Measurements from ENCODE around the gene STRADA. TPM values are rescaled to one million over a fixed set of nuclear protein-coding genes. Genes with fewer than 3 reads are reported as not detected.

The STRADA gene
- 19.3 and 35.8 TPM in 2 replicates for total RNA-seq

DNA sequence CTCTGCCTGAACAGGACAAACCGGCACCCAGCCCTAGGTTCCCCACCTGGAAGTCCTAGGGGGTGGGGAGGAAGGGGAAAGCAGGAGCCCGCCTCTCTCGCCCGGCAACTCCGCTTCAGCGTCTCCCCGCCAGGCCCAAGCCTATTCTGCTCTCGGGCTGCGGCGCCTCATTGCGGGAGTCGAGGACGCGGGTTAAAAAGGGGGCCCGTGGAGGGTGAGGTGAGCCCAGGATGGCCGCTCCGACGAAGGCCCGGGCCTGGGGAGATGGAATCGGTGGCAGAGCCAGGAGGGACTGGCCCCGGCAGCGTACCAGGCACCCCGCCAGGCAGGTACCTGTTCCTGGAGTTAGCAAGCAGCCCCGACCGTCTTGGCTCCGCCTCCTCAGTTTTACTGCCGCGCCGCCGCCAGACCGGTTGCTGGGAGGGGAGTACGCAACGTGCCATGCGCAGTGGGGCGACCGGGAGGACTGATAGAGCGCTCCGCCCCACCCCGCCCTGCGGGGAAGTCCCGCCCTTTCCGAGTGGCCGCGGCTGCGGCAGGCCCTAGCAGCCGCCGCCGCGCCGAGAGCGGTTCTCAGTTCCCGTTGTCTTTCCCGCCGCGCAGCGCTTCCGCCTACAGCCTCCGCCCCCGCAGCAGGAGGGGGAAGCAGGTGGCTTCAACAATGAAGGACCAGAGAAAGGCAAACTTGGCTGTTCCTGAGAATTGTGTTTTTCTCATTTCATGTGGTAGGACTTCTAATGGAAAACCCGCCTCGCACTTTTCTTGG lies at the start of gene STRADA:
STRADA (minus strand) TSS at position 392 of the 766 bp plus-strand sequence. CDS start 13,430 bp downstream, outside the sequence.

DNA sequence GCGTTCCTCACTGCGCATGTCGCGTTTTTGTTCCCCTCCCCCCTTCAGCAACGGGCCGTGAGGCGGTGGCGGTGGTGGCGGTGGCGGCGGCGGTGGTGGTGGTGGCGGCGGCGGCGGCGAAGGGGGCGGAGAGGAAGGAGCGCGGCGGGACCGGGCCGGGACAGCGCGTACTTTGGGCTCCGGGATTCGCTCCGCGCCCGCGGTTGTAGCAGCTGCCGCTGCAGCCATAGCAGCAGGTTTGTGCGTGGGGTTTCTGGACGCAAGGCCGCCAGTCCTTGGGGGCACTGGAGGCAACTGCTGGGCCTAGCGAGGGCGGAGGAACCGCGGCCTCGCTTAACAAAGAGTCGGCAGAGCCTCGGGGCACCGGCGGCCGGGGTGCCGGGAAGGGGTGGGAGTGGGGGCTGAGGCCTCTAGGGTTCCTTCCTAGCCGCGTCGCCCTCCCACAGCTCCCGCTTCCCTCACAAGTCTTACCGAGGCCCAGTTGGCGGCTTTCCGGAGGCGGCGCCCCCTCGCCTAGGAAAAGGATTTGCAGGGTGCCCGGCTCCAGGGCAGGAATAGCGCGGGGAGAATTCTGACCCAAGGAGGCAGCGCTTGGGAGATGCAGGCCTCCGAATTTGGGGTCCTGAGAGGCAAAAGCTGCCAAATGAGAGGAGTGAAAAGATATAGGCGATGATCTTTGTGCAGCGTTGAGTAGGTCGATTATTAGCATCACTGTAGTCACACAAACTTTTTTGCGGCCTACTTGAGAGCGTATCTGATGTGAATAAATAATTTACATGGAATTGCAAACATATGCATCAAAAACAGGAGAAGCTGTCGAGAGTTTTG lies 32.8 kb upstream of the STRADA start, which contains the start of gene DDX42:
DDX42 (plus strand) TSS at position 30 of the 828 bp plus-strand sequence. CDS start 12,880 bp downstream, outside the sequence.

GRCh38 chr17:63773272-63774140 lies 31.9 kb upstream of the STRADA start, which contains the start of gene CCDC47:
Gene CCDC47 (minus strand): TSS chr17:63773597. CDS start chr17:63766175, 7,422 bp downstream.

DNA sequence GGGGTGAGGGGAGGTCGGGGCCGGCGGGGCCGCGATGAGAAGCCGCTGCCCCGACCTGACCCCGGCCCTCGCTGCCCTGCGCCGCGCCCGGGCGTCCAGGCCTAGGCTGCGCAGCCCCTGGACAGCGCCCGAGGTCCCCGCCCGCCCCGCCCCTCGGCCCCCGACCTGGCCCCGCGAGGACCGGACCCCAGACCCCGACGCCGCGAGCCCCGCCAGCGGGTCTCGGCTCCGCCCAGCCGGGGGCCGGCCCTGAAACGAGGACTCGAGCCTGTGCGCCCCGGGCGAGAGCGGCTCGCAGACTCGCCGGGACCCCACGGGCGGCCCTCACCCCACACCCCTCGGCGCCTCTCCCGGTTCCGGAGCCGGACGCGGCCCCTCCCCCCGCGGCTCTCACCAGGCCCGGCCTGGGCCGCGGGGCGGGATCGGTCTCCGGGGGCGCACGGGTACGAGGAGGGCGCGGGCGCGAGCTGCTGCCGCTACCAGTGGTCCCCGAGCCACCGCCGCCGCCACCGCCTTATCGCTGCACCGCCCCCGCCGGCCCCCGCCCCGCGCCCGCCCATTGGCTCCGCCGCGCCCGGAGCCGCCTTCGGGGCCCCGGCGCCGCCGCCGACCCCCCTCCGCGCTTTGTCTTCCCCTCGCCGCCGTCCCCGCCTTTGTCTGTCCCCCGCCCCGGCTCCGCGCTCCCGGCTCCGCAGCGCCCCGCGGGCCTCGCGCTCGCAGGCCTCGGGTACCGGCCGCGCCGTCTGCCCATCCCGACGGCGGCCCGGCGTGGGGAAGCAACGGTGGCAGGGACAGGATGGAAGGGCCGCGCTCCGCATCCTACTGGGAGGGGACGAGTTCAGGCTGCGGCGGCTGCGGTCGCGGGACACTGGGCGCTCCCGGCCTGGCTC lies 41.7 kb downstream of the STRADA start, which contains the start of gene LIMD2:
LIMD2 (minus strand) TSS at position 488 of the 890 bp plus-strand sequence. CDS start 827 bp downstream, outside the sequence.

Other genes starting within 250 kb of the STRADA start
- gene KCNH6, start 218.4 kb downstream of the STRADA start, total RNA-seq = 0.14 TPM in 1 of 2 replicates, not detected in the other
- 28.0 and 45.7 TPM in 2 replicates for gene DCAF7, start 191.3 kb downstream of the STRADA start, total RNA-seq
- gene TACO1, start 140.9 kb downstream of the STRADA start, total RNA-seq = 14.2 and 23.5 TPM in 2 replicates
- 41.1 and 43.2 TPM in 2 replicates for gene MAP3K3, start 119.4 kb downstream of the STRADA start, total RNA-seq
- gene LIMD2, start 41.7 kb downstream of the STRADA start, total RNA-seq = 9.9 and 16.6 TPM in 2 replicates
- 64.7 and 105 TPM in 2 replicates for gene CCDC47, start 31.8 kb upstream of the STRADA start, total RNA-seq
- gene DDX42, start 32.4 kb upstream of the STRADA start, total RNA-seq = 71.2 and 81.4 TPM in 2 replicates
- 41.9 and 47.3 TPM in 2 replicates for gene PSMC5, start 85.6 kb upstream of the STRADA start, total RNA-seq
- gene FTSJ3, start 85.9 kb upstream of the STRADA start, total RNA-seq = 38.5 and 71.2 TPM in 2 replicates
- 70.2 and 88.3 TPM in 2 replicates for gene SMARCD2, start 100.9 kb upstream of the STRADA start, total RNA-seq
- 0.14 TPM in 1 of 2 replicates, not detected in the other for gene CSH2, start 131.9 kb upstream of the STRADA start, total RNA-seq
- gene GH2, start 140.1 kb upstream of the STRADA start, total RNA-seq = not detected in 2 replicates
- gene CSH1, start 154.8 kb upstream of the STRADA start, total RNA-seq = not detected in 2 replicates
- gene CSHL1, start 169.5 kb upstream of the STRADA start, total RNA-seq = not detected in 2 replicates
- not detected in 2 replicates for gene GH1, start 177.0 kb upstream of the STRADA start, total RNA-seq
- gene CD79B, start 190.5 kb upstream of the STRADA start, total RNA-seq = not detected in 2 replicates
- gene SCN4A, start 231.1 kb upstream of the STRADA start, total RNA-seq = under 0.01 TPM in 1 of 2 replicates, not detected in the other